DMS79 (cell line): Measurements from ENCODE around the gene AMOTL2.

Experiments
- DNase-seq: peaks from one replicate; lab custom pipeline; 2025; lab: John Stamatoyannopoulos, UW

AMOTL2 gene

DNA sequence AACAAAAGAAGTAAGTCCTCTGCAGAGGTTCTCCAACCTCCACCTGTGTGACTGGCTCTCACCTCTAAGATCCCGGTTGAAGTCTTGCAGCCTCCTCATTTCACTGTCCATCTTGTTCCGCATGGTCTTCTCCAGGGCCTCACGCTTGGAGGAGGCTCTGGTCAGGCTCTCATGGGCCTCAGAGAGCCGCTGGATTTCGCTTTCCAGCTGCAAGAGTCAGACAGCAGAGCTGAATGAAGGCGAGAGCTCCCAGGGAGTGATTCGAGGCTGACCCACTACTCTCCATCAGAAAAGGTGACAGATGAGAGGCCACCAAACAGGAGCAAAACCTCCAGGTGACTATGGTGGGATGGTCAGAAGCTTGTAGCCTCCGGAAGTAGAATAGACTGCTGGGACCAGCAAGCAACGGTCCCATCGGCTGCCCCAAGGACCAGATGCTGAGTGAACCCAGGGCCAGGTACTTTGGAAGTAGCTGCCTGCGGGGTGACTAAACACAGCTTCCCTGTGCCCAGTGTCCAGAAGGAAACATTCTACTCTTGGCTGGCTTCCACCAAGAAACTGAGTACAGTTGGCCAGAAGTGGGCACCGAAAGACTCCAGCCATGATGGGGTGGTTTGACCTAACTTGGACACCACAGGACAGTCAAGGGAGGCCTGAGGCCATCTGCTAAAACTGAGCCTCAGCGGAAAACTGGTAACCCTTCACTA, 7.9 kb downstream of the AMOTL2 start:
- DNase-seq, result no peak

DNA sequence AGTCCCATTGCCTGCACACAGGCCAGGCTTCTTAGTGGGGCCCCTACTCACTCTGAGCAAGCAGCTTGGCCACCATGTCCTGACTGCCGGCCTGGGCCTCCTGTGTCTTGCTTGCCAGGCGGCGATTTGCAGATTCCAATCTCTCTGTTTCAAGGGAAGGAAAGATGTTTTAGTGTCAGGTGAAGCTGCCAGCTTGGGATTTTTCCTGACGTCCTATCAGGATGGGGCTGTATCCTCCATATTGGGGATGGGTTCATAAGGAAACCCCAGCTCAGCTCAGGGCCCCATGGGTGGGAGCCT, 8.5 kb downstream of the AMOTL2 start:
- DNase-seq, result no peak

DNA sequence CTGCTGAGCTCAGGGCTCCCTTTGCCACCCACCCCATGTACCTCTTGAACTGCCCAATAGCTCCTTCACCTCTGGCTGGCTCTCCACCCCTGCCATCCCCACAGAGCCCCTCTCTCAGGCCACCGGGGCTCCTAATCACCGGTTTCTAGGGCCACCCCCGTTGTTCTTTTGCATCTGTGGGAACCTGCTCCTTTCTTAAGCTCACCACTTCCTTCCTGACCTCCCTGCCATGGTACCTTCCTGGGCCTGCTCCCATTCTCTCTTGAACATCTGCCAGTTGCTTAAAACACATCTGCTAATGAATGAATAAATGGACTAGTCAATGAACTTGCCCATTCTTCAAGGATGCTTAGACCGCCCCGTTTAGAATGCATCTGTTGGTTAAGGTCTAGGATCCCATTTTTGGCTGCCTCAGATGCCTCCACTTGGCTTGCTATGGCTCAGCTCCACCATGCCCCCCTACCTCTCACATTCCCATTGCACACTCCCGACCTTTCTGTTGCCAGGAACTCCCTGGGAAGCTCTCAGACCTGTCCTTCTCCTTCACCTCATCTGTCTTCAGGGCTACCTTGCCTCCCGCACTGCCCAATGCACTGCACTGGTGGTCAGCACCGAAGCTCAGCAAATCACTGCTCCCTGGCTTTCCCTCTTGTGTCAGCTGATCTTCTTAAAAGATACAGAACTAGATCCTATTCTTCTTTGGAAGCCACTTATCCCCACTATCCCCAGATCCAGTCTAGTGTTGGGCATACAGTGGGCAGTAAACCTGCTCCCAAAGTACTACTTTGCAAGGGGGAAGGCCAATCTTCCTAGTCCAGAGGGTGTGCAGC, 9.1 kb downstream of the AMOTL2 start:
- DNase-seq, result no peak

DNA sequence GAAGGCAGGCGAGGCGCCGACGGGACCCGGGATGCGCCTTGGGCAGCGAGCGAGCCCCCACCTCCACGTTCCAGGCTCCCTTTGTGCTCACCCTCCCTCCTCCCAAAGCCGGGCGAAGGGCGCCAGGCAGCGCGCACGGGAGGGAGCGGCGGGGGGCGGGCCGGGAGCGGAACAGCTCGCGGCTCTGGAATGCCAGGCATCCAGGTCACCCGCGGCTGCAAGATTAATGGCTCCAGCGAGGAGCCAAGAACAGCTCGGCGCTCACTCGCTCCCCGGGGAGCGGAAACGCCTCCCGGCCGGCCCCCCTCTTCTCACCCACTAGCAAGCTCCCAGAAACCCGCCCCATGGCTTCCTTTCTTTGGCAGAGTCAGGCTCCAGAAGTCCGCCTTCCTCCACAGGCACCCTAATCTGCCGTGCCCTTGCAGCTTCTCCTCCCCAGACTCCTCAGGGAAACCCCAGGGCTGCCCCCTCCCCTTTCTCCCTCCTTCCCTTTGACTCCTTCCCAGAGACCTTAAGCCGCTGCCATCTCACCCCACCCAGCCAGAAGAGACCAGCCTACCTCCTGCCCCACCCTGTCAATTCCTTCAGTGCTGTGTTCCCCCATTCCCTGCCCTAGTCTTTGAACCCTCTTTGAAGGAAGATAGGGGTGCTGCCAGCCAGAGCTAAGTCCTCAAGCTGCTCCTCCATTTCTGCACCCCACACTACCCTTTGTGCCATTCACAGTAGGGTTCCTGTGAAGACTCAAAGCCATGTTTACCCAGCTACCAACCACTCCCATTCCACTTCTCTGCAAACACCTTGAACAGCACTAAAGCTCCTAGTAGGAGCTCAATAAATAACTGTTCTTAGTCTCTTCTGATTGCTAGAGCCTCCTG, 9.9 kb downstream of the AMOTL2 start:
- DNase-seq, result peak; percentile 49

DNA sequence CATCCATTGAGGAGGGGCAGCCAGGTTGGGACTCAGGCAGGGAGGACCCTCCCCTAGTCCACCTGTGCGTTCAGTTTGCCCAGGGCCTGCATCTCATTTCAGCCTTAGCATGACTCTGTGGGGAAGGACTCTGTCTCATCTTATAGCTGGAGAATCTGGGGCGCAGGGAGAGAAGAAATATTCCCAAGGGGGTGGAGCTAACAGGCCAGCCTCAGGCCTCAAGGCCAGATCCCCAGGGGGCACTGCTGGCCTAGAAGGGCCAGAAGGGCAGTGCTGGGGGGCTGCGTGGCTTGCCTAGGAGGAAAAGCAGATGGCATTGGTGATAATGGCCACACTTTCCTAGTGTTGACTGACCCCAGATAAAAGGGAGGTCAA, 10.9 kb downstream of the AMOTL2 start:
- DNase-seq, result no peak

DNA sequence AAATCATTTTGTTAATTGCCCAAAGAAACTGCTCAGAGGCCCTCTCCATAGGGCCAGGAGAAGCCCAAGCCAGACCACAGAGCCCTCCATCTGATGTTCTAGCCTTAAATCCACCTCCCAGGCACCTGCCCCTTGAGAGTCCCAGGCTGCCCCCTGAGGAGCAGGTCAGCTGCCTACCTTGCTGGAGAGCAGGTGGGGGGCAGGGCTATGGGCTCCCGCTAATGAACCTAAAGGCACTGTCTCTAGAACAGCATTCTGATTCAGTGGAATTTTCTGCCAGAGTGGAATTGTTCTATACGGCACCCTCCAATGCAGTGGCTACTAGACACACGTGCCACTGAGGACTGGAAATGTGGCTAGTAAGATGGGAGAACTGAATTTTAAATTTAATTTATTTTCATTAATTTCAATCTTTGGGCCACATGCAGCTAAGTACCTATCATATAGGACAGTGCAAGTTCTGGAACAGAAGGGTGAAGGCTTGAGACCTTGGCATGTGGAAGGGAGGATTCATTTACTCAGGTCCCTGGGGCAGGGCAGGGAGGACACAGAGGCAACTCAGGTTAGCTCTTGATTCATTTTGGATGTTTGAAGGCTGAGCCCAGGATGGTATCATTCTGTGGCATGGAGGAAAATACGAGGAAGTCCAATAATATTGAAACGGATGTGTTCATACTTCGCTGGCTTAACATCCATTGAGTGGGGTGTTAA, 11.4 kb downstream of the AMOTL2 start:
- no peak for DNase-seq

DNA sequence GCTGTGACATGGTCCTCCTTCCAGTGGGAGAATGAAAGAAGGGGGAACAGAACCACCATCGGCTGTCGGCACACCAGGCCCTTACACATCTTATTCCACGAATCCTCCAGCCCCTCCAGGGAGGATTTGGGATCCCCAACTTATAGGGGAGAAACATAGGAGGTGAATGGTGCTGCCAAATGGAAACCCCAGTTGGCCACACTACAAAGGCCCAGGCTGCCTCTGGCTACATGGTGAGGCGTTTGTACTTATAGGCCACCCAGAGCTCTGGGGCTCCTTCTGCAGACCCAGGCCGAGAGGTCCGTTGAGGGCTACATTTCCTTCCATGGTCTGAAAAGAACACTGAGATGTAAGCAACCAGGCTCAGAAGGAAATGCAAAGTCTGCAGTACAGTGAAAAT, 12.0 kb downstream of the AMOTL2 start:
- DNase-seq, result no peak

DNA sequence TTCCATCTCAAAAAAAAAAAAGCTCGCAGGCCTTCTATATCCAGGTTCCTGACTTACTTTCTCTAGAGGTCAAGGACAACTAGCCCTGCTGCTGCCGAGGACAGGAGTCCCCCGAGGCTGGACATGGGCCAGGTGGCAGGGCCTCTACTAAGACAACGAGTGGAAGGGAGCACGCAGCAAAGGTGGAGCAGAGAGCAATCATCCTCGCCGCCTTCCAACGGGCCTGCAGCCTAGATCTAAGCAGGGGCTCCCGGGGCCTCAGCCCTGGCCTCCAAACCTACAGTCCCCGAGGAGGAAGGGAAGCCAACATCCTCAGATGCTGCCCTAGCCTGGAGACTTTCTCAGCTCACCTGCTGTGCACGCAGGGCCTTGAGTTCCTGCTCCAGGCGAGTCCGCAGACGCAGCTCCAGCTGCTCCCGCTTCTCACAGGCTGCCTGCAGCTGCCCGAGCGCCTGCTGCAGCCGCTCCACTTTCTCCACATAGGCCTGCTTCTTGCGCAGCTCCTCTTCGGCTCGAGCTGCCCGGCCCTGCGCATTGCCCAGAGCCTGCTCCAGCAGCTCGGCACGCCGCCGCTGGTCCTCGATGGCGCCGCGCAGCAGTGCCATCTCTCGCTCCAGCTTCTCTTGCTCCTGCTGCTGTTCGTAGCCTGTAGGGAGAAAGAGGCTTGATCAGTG, 12.9 kb downstream of the AMOTL2 start:
- DNase-seq, result no peak

DNA sequence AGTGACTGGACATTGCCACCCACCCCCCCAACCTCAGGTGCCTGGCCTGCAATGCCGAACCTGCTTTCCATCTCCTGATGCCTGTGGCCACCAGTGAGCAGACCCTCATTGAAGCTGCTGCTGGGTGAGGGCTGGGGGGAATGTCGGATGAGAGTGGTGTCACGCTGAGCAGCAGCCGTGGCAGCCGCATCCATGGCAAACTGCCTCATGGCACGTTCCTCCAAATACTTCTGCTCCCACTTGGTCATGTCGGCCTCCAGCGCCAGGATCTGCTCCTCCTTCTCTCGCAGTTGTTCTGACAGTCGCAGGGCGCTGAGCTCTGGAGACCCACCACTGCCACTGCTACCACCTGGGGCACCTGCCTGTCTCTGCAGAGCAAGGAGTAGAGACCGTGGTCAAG, 14.2 kb downstream of the AMOTL2 start:
- DNase-seq, result no peak

DNA sequence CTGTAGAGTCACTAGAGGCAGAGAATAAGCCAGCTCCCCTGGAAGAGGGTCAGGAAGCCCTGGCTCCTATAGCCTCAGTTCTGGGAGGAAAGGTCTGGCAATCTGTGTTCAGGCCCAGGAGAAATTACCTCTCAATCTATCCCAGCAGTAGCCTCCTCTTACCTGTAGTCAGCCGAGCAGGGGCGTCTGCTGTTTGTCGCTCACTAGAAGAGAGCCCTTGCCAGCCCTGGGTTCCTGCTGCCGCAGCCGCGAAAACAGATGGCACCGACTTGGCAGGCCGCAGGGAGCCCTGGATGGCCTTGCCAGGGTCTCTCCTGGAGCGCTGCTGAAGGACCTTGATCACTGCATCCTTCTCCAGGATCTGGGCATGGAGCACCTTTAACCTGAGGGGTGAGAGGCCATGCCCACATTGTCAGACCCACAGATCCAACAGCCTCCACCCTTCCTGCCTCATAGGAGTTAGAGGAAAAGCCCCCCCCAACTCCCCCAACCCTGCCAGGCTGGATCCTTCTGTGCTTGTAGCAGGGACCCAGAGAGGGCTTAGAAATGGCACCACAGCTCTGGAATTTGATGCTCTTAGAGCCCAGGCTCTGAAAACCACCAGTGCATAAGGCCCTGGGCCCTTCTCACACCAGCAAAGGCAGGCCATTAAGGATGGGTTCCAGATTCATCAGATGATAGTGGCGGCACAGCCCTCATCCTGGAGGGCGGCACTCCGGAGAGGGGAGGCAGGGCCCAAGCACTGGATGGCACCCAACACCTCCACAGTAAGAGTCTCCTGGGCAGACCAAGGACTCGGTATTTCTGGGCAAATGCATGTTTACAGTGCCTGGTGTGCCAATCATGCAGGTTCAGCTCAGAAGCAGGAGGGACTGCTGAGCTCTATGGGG, 14.9 kb downstream of the AMOTL2 start:
- DNase-seq, result no peak

DNA sequence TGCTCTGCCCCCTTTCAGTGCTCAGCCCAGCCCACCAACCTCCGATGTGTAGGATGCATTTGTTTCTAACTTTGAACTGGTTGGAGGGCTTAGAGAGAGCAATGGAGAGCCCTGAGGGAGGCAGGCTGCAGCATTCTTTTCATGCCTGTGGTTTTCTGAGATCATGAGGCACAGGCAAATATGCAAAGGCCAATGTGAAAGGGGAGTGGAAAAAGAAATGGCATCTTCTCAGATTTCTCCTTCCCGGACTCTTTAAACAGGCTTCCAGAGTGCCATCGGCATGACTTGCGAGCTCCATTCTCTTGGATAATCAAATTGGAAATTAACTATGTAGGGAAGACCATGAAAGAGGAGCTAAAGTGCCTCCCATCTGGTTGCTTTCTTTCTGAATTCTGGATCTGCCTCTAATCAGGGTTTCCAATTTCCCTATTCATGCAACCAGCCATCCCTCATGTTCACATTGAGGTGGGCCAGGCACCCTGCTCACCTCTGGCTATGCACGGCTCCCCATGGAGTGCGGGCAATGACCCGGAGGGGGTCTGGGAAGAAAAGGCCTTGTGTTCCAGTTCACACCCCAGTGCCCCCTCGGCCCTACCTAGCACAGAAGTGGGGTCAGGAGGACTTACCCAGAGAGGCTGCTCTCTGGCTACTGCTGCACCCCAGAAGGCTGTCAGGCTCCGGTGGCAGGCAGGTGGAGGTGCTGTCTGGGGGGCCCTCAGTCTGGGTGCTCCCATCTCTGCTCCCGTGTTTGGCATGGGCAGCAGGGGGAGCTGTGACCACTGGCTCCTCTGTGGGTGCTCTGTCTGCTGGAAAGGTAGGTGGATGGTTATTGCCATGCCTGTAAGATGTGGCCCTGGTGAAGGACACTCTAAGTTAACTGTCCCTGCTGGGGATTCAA, 16.1 kb downstream of the AMOTL2 start:
- DNase-seq, result peak; percentile 45

DNA sequence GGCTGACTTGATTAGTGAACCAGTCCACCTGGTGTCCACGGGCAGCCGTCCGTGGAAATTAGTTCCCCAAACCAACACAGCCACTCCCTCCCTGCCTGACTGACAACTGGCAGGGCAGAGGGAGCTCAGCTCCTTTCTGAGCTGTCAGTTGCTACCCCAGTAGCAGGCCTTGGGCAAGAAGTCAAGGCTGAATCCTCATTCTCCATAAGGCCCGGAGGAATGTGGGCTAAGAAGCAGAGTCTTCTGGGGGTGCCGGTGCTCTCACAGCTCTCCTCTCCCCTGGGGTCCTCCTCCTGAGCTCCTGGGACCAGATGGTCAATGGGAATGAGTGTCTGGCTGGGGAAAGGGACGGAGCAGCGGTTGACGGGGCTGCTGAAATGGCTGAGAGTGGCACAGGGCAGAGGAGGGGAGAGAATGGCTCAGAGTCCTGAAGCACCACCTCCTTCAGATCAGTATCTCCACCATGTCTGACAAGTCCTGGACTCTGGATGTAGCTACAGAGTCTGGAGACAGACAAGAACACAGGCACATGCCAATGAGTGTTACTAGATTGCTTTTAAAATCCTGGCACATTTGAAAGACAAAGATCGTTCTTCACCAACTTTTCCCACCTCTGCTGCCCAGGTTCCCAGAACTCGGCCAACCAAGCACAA, 16.9 kb downstream of the AMOTL2 start:
- no peak for DNase-seq

DNA sequence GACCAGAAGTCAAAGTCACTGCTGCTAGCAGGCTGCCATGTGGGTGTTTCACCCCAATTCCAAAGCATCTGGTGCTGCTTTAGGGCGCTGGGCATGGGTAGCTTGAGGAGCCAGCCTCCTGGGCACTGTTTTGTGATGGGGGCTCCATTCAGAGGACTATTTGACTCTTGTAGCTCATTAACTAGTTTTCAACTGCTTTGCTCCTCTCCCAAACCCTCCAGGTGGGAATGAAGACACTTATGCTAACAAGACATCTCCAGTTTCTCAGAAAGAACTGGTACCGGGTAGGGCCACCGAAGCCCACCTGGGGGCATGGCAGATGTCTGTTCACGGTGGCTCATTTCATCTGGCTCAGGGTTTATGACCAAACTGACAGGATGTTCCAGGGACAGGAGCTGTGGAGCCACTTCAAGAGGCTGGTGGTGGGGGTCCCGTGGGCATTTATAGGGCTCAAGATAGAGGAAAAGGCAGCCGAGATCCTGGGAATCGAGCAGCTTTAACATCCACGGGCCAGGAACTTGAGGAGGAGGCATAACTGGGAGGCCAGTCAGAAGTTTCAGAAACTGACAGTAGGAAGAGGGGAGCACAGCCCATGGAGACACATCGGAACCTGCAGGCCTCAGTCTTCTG, 17.7 kb downstream of the AMOTL2 start:
- no peak for DNase-seq

DNA sequence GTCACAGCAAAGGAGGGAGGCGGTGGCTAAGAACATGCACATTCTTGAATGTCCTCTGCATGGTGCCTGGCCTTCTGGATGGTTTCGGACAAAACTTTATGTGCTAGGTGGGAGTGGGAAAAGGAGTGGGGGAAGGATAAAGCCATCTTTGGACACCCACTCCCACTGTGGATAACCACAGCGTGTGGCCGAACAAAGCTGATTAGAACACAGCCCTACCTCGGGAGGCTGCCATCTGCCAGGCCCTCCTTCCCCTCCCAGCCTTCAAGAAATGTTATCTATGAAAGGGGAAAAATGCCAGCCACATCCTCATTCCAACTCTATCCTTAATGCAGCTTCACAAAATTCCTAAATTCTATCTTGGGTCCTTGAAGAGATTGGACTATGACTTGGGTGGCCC, 18.8 kb downstream of the AMOTL2 start:
- DNase-seq, result no peak

DNA sequence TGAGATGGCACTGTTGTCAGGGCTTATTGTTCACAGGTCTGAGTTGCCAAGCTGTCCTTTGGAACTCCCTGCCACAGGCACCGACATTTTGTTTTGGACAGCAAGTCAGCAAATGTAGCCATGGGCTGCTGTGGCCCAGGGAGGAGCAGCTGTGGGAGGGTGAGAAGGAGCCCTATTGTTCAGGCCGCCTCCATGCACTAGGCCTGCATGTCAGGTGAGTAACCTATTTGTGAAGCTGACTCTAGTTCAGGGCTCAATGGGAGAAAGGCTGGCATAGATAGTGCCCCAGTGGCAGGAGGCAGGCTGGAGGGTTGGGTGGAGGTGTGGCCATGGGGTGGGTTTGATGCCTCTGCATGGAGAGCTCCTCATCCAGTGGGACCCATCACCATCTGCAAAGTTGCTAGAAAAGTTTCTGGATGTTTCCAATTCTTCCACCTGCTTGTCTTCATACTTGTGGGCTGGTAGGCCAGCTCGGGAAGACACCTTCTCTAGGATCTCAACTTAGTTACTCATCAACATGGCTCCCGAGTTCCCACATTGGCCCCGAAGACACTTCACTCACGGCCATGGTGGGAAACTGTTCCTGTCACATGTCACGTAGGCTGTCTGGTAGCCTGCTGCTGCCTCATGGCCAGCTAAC, 19.5 kb downstream of the AMOTL2 start:
- no peak for DNase-seq

DNA sequence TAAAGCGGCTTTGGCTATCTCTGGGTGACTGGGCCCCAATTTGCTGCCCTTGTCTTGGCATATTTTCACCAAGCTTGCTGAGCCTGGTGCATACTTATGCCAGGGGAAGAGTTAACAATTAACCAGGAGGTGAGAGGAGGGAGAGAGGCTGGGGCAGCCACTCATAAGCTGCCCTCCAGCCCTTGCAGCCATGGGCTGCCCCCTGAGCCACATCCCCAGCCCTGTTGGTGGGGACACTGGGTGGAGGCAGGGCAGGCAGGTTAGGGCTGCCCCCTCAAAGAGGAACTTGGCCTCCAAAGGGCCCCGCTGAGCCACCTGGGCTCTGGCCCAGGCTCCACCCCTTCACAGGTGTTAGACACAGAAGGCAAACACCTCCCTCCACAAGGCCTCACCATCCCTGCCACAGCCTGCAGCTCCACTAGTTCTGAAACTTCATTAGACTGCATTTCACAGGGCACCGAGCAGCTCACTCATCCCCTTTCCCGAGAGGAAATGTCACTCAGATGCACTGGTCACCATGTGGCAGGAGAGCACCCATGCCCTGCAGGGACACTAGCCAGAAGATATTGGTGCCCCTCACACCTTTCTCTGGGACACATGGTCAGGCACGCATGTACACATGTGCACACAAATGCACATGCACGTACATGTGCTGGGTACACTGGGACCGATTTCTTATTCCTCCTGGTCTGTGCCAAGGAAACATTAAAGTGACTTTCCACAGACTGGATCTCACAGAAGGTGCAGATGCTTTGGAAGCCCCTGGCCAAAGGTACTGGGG, 20.2 kb downstream of the AMOTL2 start:
- no peak for DNase-seq

DNA sequence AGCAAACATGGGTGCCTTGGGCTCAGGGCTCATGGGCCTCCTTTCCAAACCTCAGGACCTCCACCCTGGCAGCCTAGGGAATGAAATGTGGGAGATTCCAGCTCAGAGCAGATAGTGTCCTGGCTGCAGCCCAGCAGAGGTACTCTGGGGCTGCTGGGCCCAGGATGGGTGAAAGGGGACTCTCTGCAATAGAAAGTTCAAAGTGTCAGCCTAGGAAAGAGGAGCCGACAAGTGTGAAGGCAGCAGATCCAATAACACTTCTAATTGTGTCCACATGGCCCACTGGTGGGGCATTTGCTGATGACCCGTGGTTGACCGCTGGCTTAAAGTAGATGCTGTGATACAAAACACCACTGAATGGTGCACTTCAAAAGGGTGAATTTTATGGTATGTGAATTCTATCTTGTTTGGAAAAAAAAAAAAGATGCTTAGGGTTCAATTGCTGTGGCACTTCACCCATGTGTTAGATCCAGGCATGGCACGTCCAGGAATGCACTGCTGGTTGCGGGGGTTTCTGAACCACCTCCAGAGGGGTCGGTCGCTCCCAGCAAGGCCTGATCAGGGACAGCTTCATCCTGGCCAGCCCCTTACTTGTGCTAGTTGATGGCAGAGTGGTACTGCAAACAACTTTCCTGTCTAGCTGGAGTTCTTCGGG, 20.9 kb downstream of the AMOTL2 start:
- DNase-seq, result no peak
